ENCODE data around the gene SPATA2L. TPM values are rescaled to one million over a fixed set of nuclear protein-coding genes. Genes with fewer than 3 reads are reported as not detected.

Gene SPATA2L
- total and polyA plus RNA-seq, 2 of the 13 experiments (the other 11 are each of a cell fraction or from before 2014, with no cell fraction given): 9.1 to 20.7 TPM

GRCh38 chr16:89738072-89738377 is 36.5 kb upstream of the SPATA2L start (continued):
- TF ChIP-seq CBX2 (IDR thresholded peaks at IDR 0.05; ENCODE audit: low read depth, low read length) (no peak), CBX2 (CRISPR knock-in tag; IDR thresholded peaks at IDR 0.05; ENCODE audit: low read depth) (no peak), CBX1 (IDR thresholded peaks at IDR 0.05; ENCODE audit: low read depth) (no peak), EHMT2 (IDR thresholded peaks at IDR 0.05; ENCODE audit: borderline replicate concordance, low read depth, low read length) (no peak), POLR2G (IDR thresholded peaks at IDR 0.05; ENCODE audit: low read depth, low read length) (0 out of 2 replicates have a peak, but pooled peaks have one; percentile 51), ZFP41 (CRISPR knock-in tag; IDR thresholded peaks at IDR 0.05; ENCODE audit: borderline replicate concordance) (no peak), DZIP1 (CRISPR knock-in tag; IDR thresholded peaks at IDR 0.05) (no peak), SMAD9 (CRISPR knock-in tag; IDR thresholded peaks at IDR 0.05) (no peak), SOX13 (IDR thresholded peaks at IDR 0.05) (no peak), SOX13 (CRISPR knock-in tag; conservative IDR thresholded peaks at IDR 0.05 in 1 of 2, IDR thresholded peaks at IDR 0.05 in 1 of 2) (no peak)
- TF ChIP-seq, protein P1, sequence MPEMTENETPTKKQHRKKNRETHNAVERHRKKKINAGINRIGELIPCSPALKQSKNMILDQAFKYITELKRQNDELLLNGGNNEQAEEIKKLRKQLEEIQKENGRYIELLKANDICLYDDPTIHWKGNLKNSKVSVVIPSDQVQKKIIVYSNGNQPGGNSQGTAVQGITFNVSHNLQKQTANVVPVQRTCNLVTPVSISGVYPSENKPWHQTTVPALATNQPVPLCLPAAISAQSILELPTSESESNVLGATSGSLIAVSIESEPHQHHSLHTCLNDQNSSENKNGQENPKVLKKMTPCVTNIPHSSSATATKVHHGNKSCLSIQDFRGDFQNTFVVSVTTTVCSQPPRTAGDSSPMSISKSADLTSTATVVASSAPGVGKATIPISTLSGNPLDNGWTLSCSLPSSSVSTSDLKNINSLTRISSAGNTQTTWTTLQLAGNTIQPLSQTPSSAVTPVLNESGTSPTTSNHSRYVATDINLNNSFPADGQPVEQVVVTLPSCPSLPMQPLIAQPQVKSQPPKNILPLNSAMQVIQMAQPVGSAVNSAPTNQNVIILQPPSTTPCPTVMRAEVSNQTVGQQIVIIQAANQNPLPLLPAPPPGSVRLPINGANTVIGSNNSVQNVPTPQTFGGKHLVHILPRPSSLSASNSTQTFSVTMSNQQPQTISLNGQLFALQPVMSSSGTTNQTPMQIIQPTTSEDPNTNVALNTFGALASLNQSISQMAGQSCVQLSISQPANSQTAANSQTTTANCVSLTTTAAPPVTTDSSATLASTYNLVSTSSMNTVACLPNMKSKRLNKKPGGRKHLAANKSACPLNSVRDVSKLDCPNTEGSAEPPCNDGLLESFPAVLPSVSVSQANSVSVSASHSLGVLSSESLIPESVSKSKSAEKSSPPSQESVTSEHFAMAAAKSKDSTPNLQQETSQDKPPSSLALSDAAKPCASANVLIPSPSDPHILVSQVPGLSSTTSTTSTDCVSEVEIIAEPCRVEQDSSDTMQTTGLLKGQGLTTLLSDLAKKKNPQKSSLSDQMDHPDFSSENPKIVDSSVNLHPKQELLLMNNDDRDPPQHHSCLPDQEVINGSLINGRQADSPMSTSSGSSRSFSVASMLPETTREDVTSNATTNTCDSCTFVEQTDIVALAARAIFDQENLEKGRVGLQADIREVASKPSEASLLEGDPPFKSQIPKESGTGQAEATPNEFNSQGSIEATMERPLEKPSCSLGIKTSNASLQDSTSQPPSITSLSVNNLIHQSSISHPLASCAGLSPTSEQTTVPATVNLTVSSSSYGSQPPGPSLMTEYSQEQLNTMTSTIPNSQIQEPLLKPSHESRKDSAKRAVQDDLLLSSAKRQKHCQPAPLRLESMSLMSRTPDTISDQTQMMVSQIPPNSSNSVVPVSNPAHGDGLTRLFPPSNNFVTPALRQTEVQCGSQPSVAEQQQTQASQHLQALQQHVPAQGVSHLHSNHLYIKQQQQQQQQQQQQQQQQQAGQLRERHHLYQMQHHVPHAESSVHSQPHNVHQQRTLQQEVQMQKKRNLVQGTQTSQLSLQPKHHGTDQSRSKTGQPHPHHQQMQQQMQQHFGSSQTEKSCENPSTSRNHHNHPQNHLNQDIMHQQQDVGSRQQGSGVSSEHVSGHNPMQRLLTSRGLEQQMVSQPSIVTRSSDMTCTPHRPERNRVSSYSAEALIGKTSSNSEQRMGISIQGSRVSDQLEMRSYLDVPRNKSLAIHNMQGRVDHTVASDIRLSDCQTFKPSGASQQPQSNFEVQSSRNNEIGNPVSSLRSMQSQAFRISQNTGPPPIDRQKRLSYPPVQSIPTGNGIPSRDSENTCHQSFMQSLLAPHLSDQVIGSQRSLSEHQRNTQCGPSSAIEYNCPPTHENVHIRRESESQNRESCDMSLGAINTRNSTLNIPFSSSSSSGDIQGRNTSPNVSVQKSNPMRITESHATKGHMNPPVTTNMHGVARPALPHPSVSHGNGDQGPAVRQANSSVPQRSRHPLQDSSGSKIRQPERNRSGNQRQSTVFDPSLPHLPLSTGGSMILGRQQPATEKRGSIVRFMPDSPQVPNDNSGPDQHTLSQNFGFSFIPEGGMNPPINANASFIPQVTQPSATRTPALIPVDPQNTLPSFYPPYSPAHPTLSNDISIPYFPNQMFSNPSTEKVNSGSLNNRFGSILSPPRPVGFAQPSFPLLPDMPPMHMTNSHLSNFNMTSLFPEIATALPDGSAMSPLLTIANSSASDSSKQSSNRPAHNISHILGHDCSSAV (CRISPR knock-in tag; IDR thresholded peaks at IDR 0.05; ENCODE audit: borderline replicate concordance): no peak
- TF ChIP-seq, protein P2, sequence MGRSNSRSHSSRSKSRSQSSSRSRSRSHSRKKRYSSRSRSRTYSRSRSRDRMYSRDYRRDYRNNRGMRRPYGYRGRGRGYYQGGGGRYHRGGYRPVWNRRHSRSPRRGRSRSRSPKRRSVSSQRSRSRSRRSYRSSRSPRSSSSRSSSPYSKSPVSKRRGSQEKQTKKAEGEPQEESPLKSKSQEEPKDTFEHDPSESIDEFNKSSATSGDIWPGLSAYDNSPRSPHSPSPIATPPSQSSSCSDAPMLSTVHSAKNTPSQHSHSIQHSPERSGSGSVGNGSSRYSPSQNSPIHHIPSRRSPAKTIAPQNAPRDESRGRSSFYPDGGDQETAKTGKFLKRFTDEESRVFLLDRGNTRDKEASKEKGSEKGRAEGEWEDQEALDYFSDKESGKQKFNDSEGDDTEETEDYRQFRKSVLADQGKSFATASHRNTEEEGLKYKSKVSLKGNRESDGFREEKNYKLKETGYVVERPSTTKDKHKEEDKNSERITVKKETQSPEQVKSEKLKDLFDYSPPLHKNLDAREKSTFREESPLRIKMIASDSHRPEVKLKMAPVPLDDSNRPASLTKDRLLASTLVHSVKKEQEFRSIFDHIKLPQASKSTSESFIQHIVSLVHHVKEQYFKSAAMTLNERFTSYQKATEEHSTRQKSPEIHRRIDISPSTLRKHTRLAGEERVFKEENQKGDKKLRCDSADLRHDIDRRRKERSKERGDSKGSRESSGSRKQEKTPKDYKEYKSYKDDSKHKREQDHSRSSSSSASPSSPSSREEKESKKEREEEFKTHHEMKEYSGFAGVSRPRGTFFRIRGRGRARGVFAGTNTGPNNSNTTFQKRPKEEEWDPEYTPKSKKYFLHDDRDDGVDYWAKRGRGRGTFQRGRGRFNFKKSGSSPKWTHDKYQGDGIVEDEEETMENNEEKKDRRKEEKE (IDR thresholded peaks at IDR 0.05): no peak
- TF ChIP-seq, protein P3, sequence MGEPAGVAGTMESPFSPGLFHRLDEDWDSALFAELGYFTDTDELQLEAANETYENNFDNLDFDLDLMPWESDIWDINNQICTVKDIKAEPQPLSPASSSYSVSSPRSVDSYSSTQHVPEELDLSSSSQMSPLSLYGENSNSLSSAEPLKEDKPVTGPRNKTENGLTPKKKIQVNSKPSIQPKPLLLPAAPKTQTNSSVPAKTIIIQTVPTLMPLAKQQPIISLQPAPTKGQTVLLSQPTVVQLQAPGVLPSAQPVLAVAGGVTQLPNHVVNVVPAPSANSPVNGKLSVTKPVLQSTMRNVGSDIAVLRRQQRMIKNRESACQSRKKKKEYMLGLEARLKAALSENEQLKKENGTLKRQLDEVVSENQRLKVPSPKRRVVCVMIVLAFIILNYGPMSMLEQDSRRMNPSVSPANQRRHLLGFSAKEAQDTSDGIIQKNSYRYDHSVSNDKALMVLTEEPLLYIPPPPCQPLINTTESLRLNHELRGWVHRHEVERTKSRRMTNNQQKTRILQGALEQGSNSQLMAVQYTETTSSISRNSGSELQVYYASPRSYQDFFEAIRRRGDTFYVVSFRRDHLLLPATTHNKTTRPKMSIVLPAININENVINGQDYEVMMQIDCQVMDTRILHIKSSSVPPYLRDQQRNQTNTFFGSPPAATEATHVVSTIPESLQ (CRISPR knock-in tag; conservative IDR thresholded peaks at IDR 0.05): no peak
